Sigmoid colon (tissue), 4 donors: Measurements from ENCODE around the gene BHMT2.

Experiments used
- EP300 ChIP-seq, 4 donors: sonication (generic); formaldehyde crosslinking; IDR thresholded peaks; one replicate each; pipeline ENCODE4 v1.6.1; 2017; ENCODE audit warnings: antibody characterized with exemption in 4 of 4
- POLR2A ChIP-seq, 2 donors: fragments of 450-650 bp; IDR thresholded peaks; one replicate each; pipeline ENCODE4 v1.6.1; 2016; ENCODE audit warnings: antibody characterized with exemption in 2 of 2, mild to moderate bottlenecking in 2 of 2, moderate library complexity in 2 of 2
- TF ChIP-seq, protein P1 (sequence below), 4 experiments: fragments of 450-650 bp in 3 of 4; fragments of 200-600 bp in 1 of 4; IDR thresholded peaks; one replicate each; pipeline ENCODE4 v1.5.1; 2016 to 2019; ENCODE audit warnings: antibody characterized with exemption in 4 of 4, mild to moderate bottlenecking in 3 of 4, moderate library complexity in 2 of 4

DNA sequence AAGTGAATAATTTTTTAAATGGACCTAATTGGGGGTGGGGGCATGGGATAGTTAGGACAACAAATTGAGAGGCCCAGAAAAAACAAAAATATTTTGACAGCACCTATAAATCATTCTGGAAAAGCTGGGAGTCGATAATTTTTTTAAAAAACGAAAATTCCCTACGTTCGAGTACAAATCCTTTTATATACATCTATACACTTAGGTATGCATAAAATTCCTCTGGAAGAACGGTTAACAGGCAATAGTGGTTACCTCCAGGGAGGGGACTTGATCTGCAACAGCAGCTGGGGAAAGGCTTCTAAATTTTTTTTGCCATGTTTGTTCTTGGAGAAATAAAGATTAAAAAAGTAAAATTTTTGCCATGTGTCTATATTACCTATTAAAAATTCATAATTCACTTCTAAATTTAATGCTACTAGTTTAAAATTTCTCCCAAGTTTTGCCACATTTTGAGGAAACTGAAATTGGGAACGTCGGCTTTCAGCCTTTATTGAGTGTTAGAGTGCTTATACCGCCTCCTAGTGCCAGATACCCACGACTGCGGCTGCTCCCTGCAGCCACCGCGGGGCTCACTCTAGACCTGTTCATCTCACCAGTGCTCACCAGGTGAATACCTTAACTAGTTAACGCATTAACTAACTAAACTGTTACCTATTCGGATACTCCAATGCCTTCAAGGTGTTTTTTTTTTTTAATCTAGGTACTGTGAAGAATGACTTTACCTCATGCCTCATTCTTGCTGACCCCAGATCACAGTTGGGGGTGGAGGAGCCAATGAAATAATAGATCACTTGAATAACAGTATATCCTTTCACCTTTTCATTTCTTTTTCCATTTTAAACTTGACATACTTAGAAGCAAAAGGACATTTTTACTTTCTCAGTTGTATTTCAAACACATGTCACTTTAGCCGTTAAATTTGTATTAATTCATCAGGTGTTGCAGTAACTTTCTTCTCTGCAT lies 40.2 kb downstream of the BHMT2 start:
- TF ChIP-seq, protein P1, sequence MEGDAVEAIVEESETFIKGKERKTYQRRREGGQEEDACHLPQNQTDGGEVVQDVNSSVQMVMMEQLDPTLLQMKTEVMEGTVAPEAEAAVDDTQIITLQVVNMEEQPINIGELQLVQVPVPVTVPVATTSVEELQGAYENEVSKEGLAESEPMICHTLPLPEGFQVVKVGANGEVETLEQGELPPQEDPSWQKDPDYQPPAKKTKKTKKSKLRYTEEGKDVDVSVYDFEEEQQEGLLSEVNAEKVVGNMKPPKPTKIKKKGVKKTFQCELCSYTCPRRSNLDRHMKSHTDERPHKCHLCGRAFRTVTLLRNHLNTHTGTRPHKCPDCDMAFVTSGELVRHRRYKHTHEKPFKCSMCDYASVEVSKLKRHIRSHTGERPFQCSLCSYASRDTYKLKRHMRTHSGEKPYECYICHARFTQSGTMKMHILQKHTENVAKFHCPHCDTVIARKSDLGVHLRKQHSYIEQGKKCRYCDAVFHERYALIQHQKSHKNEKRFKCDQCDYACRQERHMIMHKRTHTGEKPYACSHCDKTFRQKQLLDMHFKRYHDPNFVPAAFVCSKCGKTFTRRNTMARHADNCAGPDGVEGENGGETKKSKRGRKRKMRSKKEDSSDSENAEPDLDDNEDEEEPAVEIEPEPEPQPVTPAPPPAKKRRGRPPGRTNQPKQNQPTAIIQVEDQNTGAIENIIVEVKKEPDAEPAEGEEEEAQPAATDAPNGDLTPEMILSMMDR (IDR thresholded peaks at IDR 0.05) = no peak
- TF ChIP-seq EP300 (IDR thresholded peaks at IDR 0.05) = no peak
- TF ChIP-seq POLR2A (IDR thresholded peaks at IDR 0.05) = no peak
